ENCODE results near the gene PROM2.

GRCh38 chr2:95297639-95298395 lies 23.6 kb downstream of the PROM2 start:
- TF ChIP-seq, protein P1, sequence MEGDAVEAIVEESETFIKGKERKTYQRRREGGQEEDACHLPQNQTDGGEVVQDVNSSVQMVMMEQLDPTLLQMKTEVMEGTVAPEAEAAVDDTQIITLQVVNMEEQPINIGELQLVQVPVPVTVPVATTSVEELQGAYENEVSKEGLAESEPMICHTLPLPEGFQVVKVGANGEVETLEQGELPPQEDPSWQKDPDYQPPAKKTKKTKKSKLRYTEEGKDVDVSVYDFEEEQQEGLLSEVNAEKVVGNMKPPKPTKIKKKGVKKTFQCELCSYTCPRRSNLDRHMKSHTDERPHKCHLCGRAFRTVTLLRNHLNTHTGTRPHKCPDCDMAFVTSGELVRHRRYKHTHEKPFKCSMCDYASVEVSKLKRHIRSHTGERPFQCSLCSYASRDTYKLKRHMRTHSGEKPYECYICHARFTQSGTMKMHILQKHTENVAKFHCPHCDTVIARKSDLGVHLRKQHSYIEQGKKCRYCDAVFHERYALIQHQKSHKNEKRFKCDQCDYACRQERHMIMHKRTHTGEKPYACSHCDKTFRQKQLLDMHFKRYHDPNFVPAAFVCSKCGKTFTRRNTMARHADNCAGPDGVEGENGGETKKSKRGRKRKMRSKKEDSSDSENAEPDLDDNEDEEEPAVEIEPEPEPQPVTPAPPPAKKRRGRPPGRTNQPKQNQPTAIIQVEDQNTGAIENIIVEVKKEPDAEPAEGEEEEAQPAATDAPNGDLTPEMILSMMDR (conservative IDR thresholded peaks at IDR 0.05), result no peak
- TF ChIP-seq ZFX (IDR thresholded peaks at IDR 0.05), result no peak
